Ovary (tissue), 3 donors: Measurements from ENCODE around the gene KIF4B.

Experiments
- CTCF ChIP-seq, 3 donors: fragments of 450-650 bp in 2 of 3; fragments of 200-600 bp in 1 of 3; IDR thresholded peaks; one replicate each; pipeline versions ENCODE4 v1.5.1 to v1.8.0; 2016 to 2022; ENCODE audit warnings: antibody characterized with exemption in 3 of 3, mild to moderate bottlenecking in 1 of 3
- EP300 ChIP-seq: sonication (generic); formaldehyde crosslinking; IDR thresholded peaks from one replicate; pipeline ENCODE4 v1.6.1; 2017; ENCODE audit warnings: antibody characterized with exemption
- POLR2A ChIP-seq: fragments of 450-650 bp; IDR thresholded peaks from one replicate; pipeline ENCODE4 v1.6.1; 2017; ENCODE audit warnings: antibody characterized with exemption, mild to moderate bottlenecking, moderate library complexity
- donor health status: DM: no; HTN: no; CAD: no.

GRCh38 chr5:155044591-155044990 lies 31.0 kb downstream of the KIF4B start:
- TF ChIP-seq POLR2A (no peak), CTCF (IDR thresholded peaks at IDR 0.05) (no peak), EP300 (no peak)
